ENCODE data around the gene SLX4IP.
"Not testable (repeated sequence)": the region's sequence is repeated elsewhere in the genome, so short reads cannot be mapped to it uniquely, and the experiment has no call there.

Gene SLX4IP

GRCh38 chr20:10579942-10580341 is 144.8 kb downstream of the SLX4IP start:
- Histone ChIP-seq H3K9ac (ENCODE audit: low read depth, low read length) (no peak overlapping the region), H3K4me1 (ENCODE audit: insufficient read depth, low read length) (peaks cover 19% of the 10 kb centered on the region), H3K27me3 (ENCODE audit: insufficient read depth, low read length) (no peaks in the 10 kb centered on the region), H3K9me3 (ENCODE audit: insufficient read depth, low read depth, low read length) (no peaks in the 10 kb centered on the region), H3K27ac (ENCODE audit: low read depth, low read length) (no peak overlapping the region), H3K36me3 (ENCODE audit: insufficient read depth, low read length) (no peaks in the 10 kb centered on the region), H3K4me3 (ENCODE audit: low read length) (no peak overlapping the region)
- 79% methylated on average over 1 of the region's 1 CpG for WGBS

GRCh38 chr20:10580700-10581099 is 145.6 kb downstream of the SLX4IP start:
- H3K27ac ChIP-seq (ENCODE audit: low read depth, low read length): no peak overlapping the region
- H3K4me3 ChIP-seq (ENCODE audit: low read length): no peak overlapping the region
- 80% methylated on average over 1 of the region's 2 CpGs for WGBS
- no peaks in the 10 kb centered on the region for H3K9me3 ChIP-seq (ENCODE audit: insufficient read depth, low read depth, low read length)
- H3K27me3 ChIP-seq (ENCODE audit: insufficient read depth, low read length): no peaks in the 10 kb centered on the region
- no peaks in the 10 kb centered on the region for H3K36me3 ChIP-seq (ENCODE audit: insufficient read depth, low read length)
- no peak overlapping the region for H3K9ac ChIP-seq (ENCODE audit: low read depth, low read length)
- peaks cover 19% of the 10 kb centered on the region for H3K4me1 ChIP-seq (ENCODE audit: insufficient read depth, low read length)

GRCh38 chr20:10581823-10582222 is 146.7 kb downstream of the SLX4IP start:
- Histone ChIP-seq H3K27me3 (ENCODE audit: insufficient read depth, low read length) (no peaks in the 10 kb centered on the region), H3K4me3 (ENCODE audit: low read length) (no peak overlapping the region), H3K9me3 (ENCODE audit: insufficient read depth, low read depth, low read length) (no peaks in the 10 kb centered on the region), H3K27ac (ENCODE audit: low read depth, low read length) (no peak overlapping the region), H3K36me3 (ENCODE audit: insufficient read depth, low read length) (no peaks in the 10 kb centered on the region), H3K9ac (ENCODE audit: low read depth, low read length) (no peak overlapping the region), H3K4me1 (ENCODE audit: insufficient read depth, low read length) (peaks cover 19% of the 10 kb centered on the region)
- WGBS: 56% methylated on average over 4 of the region's 4 CpGs

- H3K27ac ChIP-seq (ENCODE audit: low read depth, low read length): no peak overlapping the region
- no peaks in the 10 kb centered on the region for H3K27me3 ChIP-seq (ENCODE audit: insufficient read depth, low read length)
- no peaks in the 10 kb centered on the region for H3K36me3 ChIP-seq (ENCODE audit: insufficient read depth, low read length)
- no peak overlapping the region for H3K9ac ChIP-seq (ENCODE audit: low read depth, low read length)
- no peaks in the 10 kb centered on the region for H3K9me3 ChIP-seq (ENCODE audit: insufficient read depth, low read depth, low read length)
- peaks cover 19% of the 10 kb centered on the region for H3K4me1 ChIP-seq (ENCODE audit: insufficient read depth, low read length)
- H3K4me3 ChIP-seq (ENCODE audit: low read length): no peak overlapping the region
Observed at GRCh38 chr20:10584371-10584770, 149.3 kb downstream of the SLX4IP start.

- peaks cover 14% of the 10 kb centered on the region for H3K4me1 ChIP-seq (ENCODE audit: insufficient read depth, low read length)
- no peak overlapping the region for H3K27ac ChIP-seq (ENCODE audit: low read depth, low read length)
- H3K36me3 ChIP-seq (ENCODE audit: insufficient read depth, low read length): no peaks in the 10 kb centered on the region
- no peak overlapping the region for H3K9ac ChIP-seq (ENCODE audit: low read depth, low read length)
- H3K9me3 ChIP-seq (ENCODE audit: insufficient read depth, low read depth, low read length): no peaks in the 10 kb centered on the region
- 96% methylated on average over 3 of the region's 3 CpGs for WGBS
- H3K4me3 ChIP-seq (ENCODE audit: low read length): no peak overlapping the region
- H3K27me3 ChIP-seq (ENCODE audit: insufficient read depth, low read length): no peaks in the 10 kb centered on the region
Observed at GRCh38 chr20:10585308-10585707, 150.2 kb downstream of the SLX4IP start.

GRCh38 chr20:10586296-10586695 is 151.2 kb downstream of the SLX4IP start:
- Histone ChIP-seq H3K4me1 (ENCODE audit: insufficient read depth, low read length) (peaks cover 13% of the 10 kb centered on the region), H3K4me3 (ENCODE audit: low read length) (no peak overlapping the region), H3K27ac (ENCODE audit: low read depth, low read length) (no peak overlapping the region), H3K9ac (ENCODE audit: low read depth, low read length) (no peak overlapping the region), H3K27me3 (ENCODE audit: insufficient read depth, low read length) (no peaks in the 10 kb centered on the region), H3K36me3 (ENCODE audit: insufficient read depth, low read length) (no peaks in the 10 kb centered on the region), H3K9me3 (ENCODE audit: insufficient read depth, low read depth, low read length) (no peaks in the 10 kb centered on the region)
- WGBS: 95% methylated on average over 4 of the region's 4 CpGs

GRCh38 chr20:10590446-10590845 is 155.3 kb downstream of the SLX4IP start:
- not testable (repeated sequence) for H3K9me3 ChIP-seq (ENCODE audit: insufficient read depth, low read depth, low read length); H3K27ac ChIP-seq (ENCODE audit: low read depth, low read length)
- WGBS: 95% methylated on average over 10 of the region's 10 CpGs

GRCh38 chr20:10590950-10591671 is 156.0 kb downstream of the SLX4IP start:
- no peaks in the 10 kb centered on the region for H3K27me3 ChIP-seq (ENCODE audit: insufficient read depth, low read length)
- 96% methylated on average over 1 of the region's 1 CpG for WGBS
- no peaks in the 10 kb centered on the region for H3K9me3 ChIP-seq (ENCODE audit: insufficient read depth, low read depth, low read length)
- H3K9ac ChIP-seq (ENCODE audit: low read depth, low read length): no peak overlapping the region
- H3K4me1 ChIP-seq (ENCODE audit: insufficient read depth, low read length): no peaks in the 10 kb centered on the region
- no peak overlapping the region for H3K4me3 ChIP-seq (ENCODE audit: low read length)
- no peaks in the 10 kb centered on the region for H3K36me3 ChIP-seq (ENCODE audit: insufficient read depth, low read length)
- H3K27ac ChIP-seq (ENCODE audit: low read depth, low read length): no peak overlapping the region

More at GRCh38 chr20:10590446-10590845, 155.3 kb downstream of the SLX4IP start:
- not testable (repeated sequence) for H3K27me3 ChIP-seq (ENCODE audit: insufficient read depth, low read length); H3K4me3 ChIP-seq (ENCODE audit: low read length); H3K36me3 ChIP-seq (ENCODE audit: insufficient read depth, low read length); H3K4me1 ChIP-seq (ENCODE audit: insufficient read depth, low read length); H3K9ac ChIP-seq (ENCODE audit: low read depth, low read length)

- no peaks in the 10 kb centered on the region for H3K36me3 ChIP-seq (ENCODE audit: insufficient read depth, low read length)
- H3K9ac ChIP-seq (ENCODE audit: low read depth, low read length): no peak overlapping the region
- no peak overlapping the region for H3K27ac ChIP-seq (ENCODE audit: low read depth, low read length)
- no peaks in the 10 kb centered on the region for H3K4me1 ChIP-seq (ENCODE audit: insufficient read depth, low read length)
- no peak overlapping the region for H3K4me3 ChIP-seq (ENCODE audit: low read length)
- H3K27me3 ChIP-seq (ENCODE audit: insufficient read depth, low read length): no peaks in the 10 kb centered on the region
- 100% methylated on average over 1 of the region's 2 CpGs for WGBS
- no peaks in the 10 kb centered on the region for H3K9me3 ChIP-seq (ENCODE audit: insufficient read depth, low read depth, low read length)
Observed at GRCh38 chr20:10591946-10592521, 156.9 kb downstream of the SLX4IP start.

GRCh38 chr20:10594296-10594868 is 159.3 kb downstream of the SLX4IP start:
- Histone ChIP-seq H3K9ac (ENCODE audit: low read depth, low read length) (no peak overlapping the region), H3K4me3 (ENCODE audit: low read length) (no peak overlapping the region), H3K36me3 (ENCODE audit: insufficient read depth, low read length) (no peaks in the 10 kb centered on the region), H3K9me3 (ENCODE audit: insufficient read depth, low read depth, low read length) (no peaks in the 10 kb centered on the region), H3K27me3 (ENCODE audit: insufficient read depth, low read length) (no peaks in the 10 kb centered on the region), H3K4me1 (ENCODE audit: insufficient read depth, low read length) (no peaks in the 10 kb centered on the region), H3K27ac (ENCODE audit: low read depth, low read length) (no peak overlapping the region)
- 87% methylated on average over 7 of the region's 7 CpGs for WGBS

- Histone ChIP-seq H3K4me3 (ENCODE audit: low read length) (no peak overlapping the region), H3K4me1 (ENCODE audit: insufficient read depth, low read length) (no peaks in the 10 kb centered on the region), H3K27me3 (ENCODE audit: insufficient read depth, low read length) (no peaks in the 10 kb centered on the region), H3K36me3 (ENCODE audit: insufficient read depth, low read length) (no peaks in the 10 kb centered on the region), H3K9ac (ENCODE audit: low read depth, low read length) (no peak overlapping the region), H3K27ac (ENCODE audit: low read depth, low read length) (no peak overlapping the region), H3K9me3 (ENCODE audit: insufficient read depth, low read depth, low read length) (no peaks in the 10 kb centered on the region)
- WGBS: 97% methylated on average over 2 of the region's 2 CpGs
Observed at GRCh38 chr20:10595266-10595665, 160.2 kb downstream of the SLX4IP start.

Data from HUES64 (cell line).